ENCODE measurements around the gene TBC1D10A.

DNA sequence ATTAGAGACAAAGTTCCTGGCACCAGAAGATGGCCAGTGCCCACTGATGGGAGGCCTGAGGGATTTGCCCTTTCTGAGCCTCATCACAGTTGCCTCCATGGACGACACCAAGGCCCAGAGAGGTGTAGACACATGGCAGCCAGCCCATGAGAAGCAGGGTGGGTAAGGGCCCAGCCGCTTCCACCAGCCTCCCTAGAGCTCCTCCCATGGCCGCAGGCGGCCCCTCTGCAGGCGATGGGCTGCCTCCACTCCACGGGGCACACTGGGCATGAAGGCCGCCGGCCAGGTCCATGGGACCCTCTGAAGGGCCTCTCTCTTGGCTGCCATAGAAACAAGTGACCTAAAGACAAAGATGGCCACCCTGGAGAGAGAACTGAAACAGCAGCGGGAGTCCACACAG, 44.6 kb upstream of the TBC1D10A start:
- TF ChIP-seq, protein P1, sequence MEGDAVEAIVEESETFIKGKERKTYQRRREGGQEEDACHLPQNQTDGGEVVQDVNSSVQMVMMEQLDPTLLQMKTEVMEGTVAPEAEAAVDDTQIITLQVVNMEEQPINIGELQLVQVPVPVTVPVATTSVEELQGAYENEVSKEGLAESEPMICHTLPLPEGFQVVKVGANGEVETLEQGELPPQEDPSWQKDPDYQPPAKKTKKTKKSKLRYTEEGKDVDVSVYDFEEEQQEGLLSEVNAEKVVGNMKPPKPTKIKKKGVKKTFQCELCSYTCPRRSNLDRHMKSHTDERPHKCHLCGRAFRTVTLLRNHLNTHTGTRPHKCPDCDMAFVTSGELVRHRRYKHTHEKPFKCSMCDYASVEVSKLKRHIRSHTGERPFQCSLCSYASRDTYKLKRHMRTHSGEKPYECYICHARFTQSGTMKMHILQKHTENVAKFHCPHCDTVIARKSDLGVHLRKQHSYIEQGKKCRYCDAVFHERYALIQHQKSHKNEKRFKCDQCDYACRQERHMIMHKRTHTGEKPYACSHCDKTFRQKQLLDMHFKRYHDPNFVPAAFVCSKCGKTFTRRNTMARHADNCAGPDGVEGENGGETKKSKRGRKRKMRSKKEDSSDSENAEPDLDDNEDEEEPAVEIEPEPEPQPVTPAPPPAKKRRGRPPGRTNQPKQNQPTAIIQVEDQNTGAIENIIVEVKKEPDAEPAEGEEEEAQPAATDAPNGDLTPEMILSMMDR (IDR thresholded peaks at IDR 0.05), result no peak
- TF ChIP-seq EP300 (IDR thresholded peaks at IDR 0.05; ENCODE audit: low read depth), result no peak
- no peak for TF ChIP-seq POLR2AphosphoS5 (IDR thresholded peaks at IDR 0.05)
